Heart right ventricle (tissue), 16 donors: Measurements from ENCODE around the gene TMEM174. TPM values are rescaled to one million over a fixed set of nuclear protein-coding genes. Genes with fewer than 3 reads are reported as not detected.

Source experiments
- ATAC-seq, 8 donors: fragments of 200-7000 bp; cut with Tn5 transposase; one replicate each; pipeline ENCODE4 v1.9.1; 2020; ENCODE audit warnings: mild to moderate bottlenecking in 8 of 8, moderate library complexity in 8 of 8, moderate number of reproducible peaks in 1 of 8
- DNase-seq, 2 donors: peaks; one replicate each; pipeline ENCODE4 v3.0.0-alpha.2; 2020
- H3K27ac ChIP-seq, 10 donors: fragments of 200-600 bp; sonication (generic) in 2 of 10; one replicate each; pipeline versions ENCODE4 v1.5.0 to v1.8.0; 2020 to 2022; ENCODE audit warnings: mild to moderate bottlenecking in 3 of 10
- H3K27me3 ChIP-seq, 7 donors: fragments of 200-600 bp; one replicate each; pipeline ENCODE4 v1.8.0; 2021 to 2022; ENCODE audit warnings: mild to moderate bottlenecking in 2 of 7
- H3K36me3 ChIP-seq, 9 donors: fragments of 200-600 bp; sonication (generic) in 1 of 9; one replicate each; pipeline versions ENCODE4 v1.5.0 to v1.8.0; 2020 to 2022; ENCODE audit warnings: mild to moderate bottlenecking in 2 of 9
- H3K4me1 ChIP-seq, 9 donors: fragments of 200-600 bp; sonication (generic) in 1 of 9; one replicate each; pipeline versions ENCODE4 v1.5.0 to v1.8.0; 2020 to 2022; ENCODE audit warnings: mild to moderate bottlenecking in 4 of 9
- H3K4me3 ChIP-seq, 10 donors: fragments of 200-600 bp; sonication (generic) in 2 of 10; one replicate each; pipeline versions ENCODE4 v1.5.0 to v1.8.0; 2020 to 2022; ENCODE audit warnings: mild to moderate bottlenecking in 7 of 10, moderate library complexity in 2 of 10
- H3K9me3 ChIP-seq, 11 donors: fragments of 200-600 bp in 10 of 11; sonication (generic) in 2 of 11; one replicate each; pipeline versions ENCODE4 v1.5.0 to v1.8.0; 2013 to 2022; ENCODE audit warnings: mild to moderate bottlenecking in 2 of 11, control low read depth in 1 of 11, moderate library complexity in 1 of 11
- WGBS, 2 donors: extraction: QIAGEN DNeasy Blood & Tissue Kit; methylation state at CpG; one replicate each; pipeline ENCODE4 v1.1.7; 2013; ENCODE audit warnings: inconsistent platforms in 1 of 2; 5-methylcytosine and 5-hydroxymethylcytosine counted together
- intact Hi-C, 10 donors: fragments of 100-400 bp; cut with DNase I; formaldehyde crosslinking; loops; one replicate each; pipeline versions ENCODE4 v1.11.1 to v1.14.2; 2022
- polyA plus RNA-seq, 2 donors: library from polyadenylated mRNA; stranded (reverse); fragments of 200-250 nt; gene quantifications; one replicate each; pipeline ENCODE4 v1.2.3, GENCODE V29; 2013
- total RNA-seq, 10 donors: library from RNA; stranded (reverse); fragmentation: NEBNext Ultra II Directional in 3 of 10; extraction: Animal tissue kit (Norgen Biotek cat#: 25700) in 3 of 10; gene quantifications; one replicate each; pipeline versions ENCODE4 v1.2.1 to v1.2.4, GENCODE V29; 2021 to 2023
- TF ChIP-seq, protein P1 (sequence below), 9 donors: fragments of 200-600 bp; sonication (generic) in 2 of 9; IDR thresholded peaks; one replicate each; pipeline versions ENCODE4 v1.5.0 to v1.8.0; 2021 to 2022; ENCODE audit warnings: antibody characterized with exemption in 9 of 9, mild to moderate bottlenecking in 5 of 9, moderate library complexity in 1 of 9
- donor health status: Arrhythmogenic right ventricular cardiomyopathy.
- donor health status: ischemic (EF 13 %, LVEDD 7.1; RV severe dilation, severe dysfunction).
- donor health status: healthy with polysubstance abuse.
- donor health status: DM: no; HTN: yes; CAD: no.
- donor health status: DM: no; HTN: no; CAD: no.
- donor health status: ischemic (EF 25% LVEDD 6.9; RV normal size, moderate dysfunction).
- donor health status: ischemic (EF 25% LVEDD 5.7; RV mildly dilated, moderate dysfunction).
- donor health status: healthy.
- donor health status: DM: yes; HTN: yes; CAD: no.
- donor health status: Ischemic cardiomyopathy.
- donor health status: ischemic (EF 35%, LVEDD 5.7; RV mildly dilated, moderate dysfunction).
- donor health status: nonischemic (EF 11% LVEDD 7.7; RV severe dilation, severe dysfunction).
- donor health status: DM: yes; HTN: yes; CAD: no.
- donor health status: PGD.
- donor health status: ischemic (EF 29% LVEDD 5.4; RV normal size, mild dysfunction).
- donor health status: nonischemic (EF 23%, LVEDD 6.1; RV moderate dilation, normal function).

TMEM174 gene
- total and polyA plus RNA-seq, 12 donors, result not detected

- WGBS, 2 donors, result 75 to 80% methylated on average over 6 of the region's 6 CpGs
- intact Hi-C loops, result no loop called here
Measured at GRCh38 chr5:73183000-73183399, 10.0 kb downstream of the TMEM174 start.

GRCh38 chr5:73183481-73183891, 10.5 kb downstream of the TMEM174 start:
- TF ChIP-seq, protein P1, sequence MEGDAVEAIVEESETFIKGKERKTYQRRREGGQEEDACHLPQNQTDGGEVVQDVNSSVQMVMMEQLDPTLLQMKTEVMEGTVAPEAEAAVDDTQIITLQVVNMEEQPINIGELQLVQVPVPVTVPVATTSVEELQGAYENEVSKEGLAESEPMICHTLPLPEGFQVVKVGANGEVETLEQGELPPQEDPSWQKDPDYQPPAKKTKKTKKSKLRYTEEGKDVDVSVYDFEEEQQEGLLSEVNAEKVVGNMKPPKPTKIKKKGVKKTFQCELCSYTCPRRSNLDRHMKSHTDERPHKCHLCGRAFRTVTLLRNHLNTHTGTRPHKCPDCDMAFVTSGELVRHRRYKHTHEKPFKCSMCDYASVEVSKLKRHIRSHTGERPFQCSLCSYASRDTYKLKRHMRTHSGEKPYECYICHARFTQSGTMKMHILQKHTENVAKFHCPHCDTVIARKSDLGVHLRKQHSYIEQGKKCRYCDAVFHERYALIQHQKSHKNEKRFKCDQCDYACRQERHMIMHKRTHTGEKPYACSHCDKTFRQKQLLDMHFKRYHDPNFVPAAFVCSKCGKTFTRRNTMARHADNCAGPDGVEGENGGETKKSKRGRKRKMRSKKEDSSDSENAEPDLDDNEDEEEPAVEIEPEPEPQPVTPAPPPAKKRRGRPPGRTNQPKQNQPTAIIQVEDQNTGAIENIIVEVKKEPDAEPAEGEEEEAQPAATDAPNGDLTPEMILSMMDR (IDR thresholded peaks at IDR 0.05), result no peak
- Histone ChIP-seq H3K4me1 (no peaks in the 10 kb centered on the region), H3K27ac (no peak overlapping the region), H3K9me3 (peaks cover 0 to 17% (median 0%) of the 10 kb centered on the region in 11 donors), H3K36me3 (no peaks in the 10 kb centered on the region), H3K27me3 (peaks cover 0 to 63% (median 28%) of the 10 kb centered on the region in 7 donors), H3K4me3 (no peak overlapping the region)
- WGBS, 2 donors, result 60 to 64% methylated on average over 9 of the region's 9 CpGs
- intact Hi-C loops, result no loop called here
- ATAC-seq (no peak), DNase-seq (no peak)

More at GRCh38 chr5:73183000-73183399, 10.0 kb downstream of the TMEM174 start:
- Histone ChIP-seq H3K36me3 (no peaks in the 10 kb centered on the region), H3K4me1 (no peaks in the 10 kb centered on the region), H3K9me3 (peaks cover 0 to 17% (median 0%) of the 10 kb centered on the region in 11 donors), H3K27ac (no peak overlapping the region), H3K4me3 (no peak overlapping the region), H3K27me3 (peaks cover 0 to 67% (median 26%) of the 10 kb centered on the region in 7 donors)
- ATAC-seq (no peak), DNase-seq (no peak)
- TF ChIP-seq, protein P1 (IDR thresholded peaks at IDR 0.05), result no peak

DNA sequence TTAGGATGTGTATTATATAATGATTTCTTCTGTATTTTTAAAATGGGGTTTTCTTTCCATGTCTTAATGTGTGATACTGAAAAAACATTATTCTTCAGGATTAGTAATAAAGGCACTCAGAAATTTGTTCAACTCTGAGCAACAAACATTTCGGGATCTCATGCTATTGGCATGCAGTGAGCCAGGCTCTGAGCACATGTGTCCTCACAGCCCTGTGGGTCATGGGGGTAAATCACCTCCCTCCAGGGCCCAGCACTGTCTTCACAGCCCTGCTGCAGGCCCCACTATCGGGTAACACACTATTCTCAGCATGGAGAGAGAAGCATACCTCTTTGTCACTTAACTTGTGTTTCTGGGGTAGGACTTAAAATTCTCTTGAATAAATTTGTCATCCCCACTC, 14.0 kb downstream of the TMEM174 start:
- DNase-seq (no peak), ATAC-seq (no peak)
- 78 to 90% methylated on average over 2 of the region's 2 CpGs for WGBS, 2 donors
- H3K27me3 ChIP-seq, result peaks cover 0 to 56% (median 28%) of the 10 kb centered on the region in 7 donors
- H3K9me3 ChIP-seq, result peaks cover 0 to 17% (median 0%) of the 10 kb centered on the region in 11 donors
- no peaks in the 10 kb centered on the region for H3K4me1 ChIP-seq
- no peak overlapping the region for H3K27ac ChIP-seq
- no peaks in the 10 kb centered on the region for H3K36me3 ChIP-seq
- intact Hi-C loops, result no loop called here
- TF ChIP-seq, protein P1 (IDR thresholded peaks at IDR 0.05), result no peak
- H3K4me3 ChIP-seq, result no peak overlapping the region

DNA sequence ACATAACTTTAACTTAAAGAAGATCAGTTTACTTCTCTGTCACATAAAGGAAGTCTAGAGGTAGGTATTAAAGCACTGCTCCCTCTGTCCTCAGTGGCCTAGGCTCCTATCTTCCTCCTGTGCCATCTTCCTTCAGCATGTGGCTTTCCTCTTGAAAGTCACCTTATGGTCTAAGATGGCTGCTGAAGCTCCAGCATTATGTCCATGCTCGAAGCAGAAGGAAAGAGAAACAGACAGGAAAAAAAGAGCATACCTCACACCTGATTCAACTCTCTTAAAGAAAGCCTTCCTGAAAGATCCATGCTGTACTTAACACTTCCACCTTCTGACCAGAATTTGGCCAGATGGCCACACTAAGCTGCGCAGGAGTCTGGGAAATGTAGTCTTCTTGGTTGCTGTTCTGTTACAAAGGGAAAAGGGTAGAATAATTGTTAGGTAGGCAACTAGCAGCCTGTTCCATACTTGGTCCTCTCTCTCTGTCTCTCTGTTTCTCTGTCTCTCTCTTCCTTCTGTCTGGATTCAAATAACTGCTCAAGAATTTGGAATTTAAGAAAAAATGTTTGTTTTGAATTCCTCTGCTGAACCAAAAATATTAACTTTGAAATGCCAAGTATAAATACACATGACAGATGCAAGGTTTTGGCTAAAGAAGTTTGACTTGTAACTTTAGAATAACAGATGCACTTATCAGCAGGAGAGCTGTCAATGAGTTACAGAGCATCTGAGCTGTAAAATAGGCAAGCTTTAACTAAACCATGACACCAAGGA, 16.0 kb downstream of the TMEM174 start:
- WGBS, 2 donors, result 89 to 92% methylated on average over 2 of the region's 2 CpGs

More for the DNA sequence above, 16.0 kb downstream of the TMEM174 start:
- no peak overlapping the region for H3K4me3 ChIP-seq
- intact Hi-C loops, result no loop called here
- no peaks in the 10 kb centered on the region for H3K4me1 ChIP-seq
- TF ChIP-seq, protein P1 (IDR thresholded peaks at IDR 0.05), result no peak
- peaks cover 0 to 17% (median 0%) of the 10 kb centered on the region in 11 donors for H3K9me3 ChIP-seq
- no peak overlapping the region for H3K27ac ChIP-seq
- peaks cover 0 to 57% (median 20%) of the 10 kb centered on the region in 7 donors for H3K27me3 ChIP-seq
- DNase-seq, result no peak
- H3K36me3 ChIP-seq, result no peaks in the 10 kb centered on the region
- no peak for ATAC-seq
